ENCODE data around the gene LRP1-AS.

LRP1-AS gene

DNA sequence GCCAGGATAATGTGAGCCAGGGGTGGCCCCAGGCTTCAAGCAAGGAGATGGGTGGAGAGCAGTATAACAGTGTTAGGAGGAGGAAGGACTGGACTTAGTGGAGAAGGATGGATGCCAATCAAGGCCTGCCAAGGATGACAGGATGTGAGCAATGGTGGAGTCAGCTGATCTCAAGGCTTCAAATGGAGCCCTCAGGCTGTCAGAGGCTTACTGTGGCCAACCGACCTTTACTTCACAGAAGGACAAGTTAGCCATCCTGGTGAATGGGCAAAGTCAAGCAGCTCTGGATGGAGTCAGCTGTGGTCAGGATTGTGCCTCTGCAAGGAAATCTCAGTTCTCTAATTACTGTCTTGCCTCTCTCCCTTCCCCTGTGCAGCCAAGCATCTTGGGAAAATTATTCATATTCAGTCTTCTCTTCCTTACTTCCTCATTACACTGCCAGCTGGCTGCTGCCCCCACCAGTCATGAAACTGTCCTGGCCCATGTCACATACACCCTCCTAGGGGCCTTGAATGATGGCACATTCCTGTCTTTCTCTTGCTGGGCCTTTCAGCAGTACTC is 28.6 kb downstream of the LRP1-AS start:
- TF ChIP-seq CTCF (conservative IDR thresholded peaks at IDR 0.05) = no peak
- H3K27ac ChIP-seq = no peak overlapping the region

DNA sequence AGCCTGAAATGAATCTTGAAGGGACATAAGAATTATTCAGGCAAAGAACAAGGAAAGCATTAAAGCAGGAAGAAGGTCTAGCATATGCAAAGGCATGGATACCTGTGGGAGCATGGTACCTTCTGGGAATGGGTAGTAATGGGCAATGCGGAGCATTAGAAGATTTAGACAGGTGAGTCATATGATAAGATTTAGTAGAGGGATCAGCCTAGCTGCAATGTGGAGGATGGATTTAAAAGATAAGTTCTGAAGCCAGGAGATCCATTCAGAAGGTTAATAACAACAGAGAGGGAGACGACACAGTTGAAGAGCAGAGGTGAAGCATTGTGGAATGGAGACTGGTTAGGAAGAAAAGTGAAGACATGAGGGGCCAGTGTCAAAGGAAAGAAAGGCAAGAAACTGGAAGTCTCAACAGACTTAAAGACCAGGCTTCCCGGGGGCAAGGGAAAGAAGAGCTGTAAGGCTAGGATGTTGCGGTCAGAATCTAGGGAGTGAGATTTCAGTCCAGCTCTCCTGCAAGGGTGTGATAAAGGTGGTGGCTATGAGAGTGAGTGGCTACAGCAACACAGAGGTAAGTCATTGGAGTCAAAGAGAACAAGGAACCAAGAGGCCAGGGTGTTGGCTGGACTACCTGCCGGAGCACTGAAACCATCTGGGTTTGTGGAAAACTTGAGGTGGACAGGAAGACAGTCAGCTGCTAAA is 30.7 kb downstream of the LRP1-AS start:
- TF ChIP-seq CTCF (conservative IDR thresholded peaks at IDR 0.05) = no peak
- no peak overlapping the region for H3K27ac ChIP-seq

- H3K27ac ChIP-seq = peak overlapping the region; percentile 99
These were observed 34.7 kb downstream of the LRP1-AS start for GRCh38 chr12:57112492-57113294.

GRCh38 chr12:57111031-57111734 is 36.2 kb downstream of the LRP1-AS start, which contains the start of gene STAT6:
Gene STAT6, minus strand, starts transcription at chr12:57111362. Its CDS starts 3,084 bp downstream, at chr12:57108278.
- H3K27ac ChIP-seq = peak within 1 kb of the TSS; percentile 99
- no peak for TF ChIP-seq CTCF (conservative IDR thresholded peaks at IDR 0.05)

More at GRCh38 chr12:57112492-57113294, 34.7 kb downstream of the LRP1-AS start:
- TF ChIP-seq CTCF (conservative IDR thresholded peaks at IDR 0.05) = peak; percentile 90

DNA sequence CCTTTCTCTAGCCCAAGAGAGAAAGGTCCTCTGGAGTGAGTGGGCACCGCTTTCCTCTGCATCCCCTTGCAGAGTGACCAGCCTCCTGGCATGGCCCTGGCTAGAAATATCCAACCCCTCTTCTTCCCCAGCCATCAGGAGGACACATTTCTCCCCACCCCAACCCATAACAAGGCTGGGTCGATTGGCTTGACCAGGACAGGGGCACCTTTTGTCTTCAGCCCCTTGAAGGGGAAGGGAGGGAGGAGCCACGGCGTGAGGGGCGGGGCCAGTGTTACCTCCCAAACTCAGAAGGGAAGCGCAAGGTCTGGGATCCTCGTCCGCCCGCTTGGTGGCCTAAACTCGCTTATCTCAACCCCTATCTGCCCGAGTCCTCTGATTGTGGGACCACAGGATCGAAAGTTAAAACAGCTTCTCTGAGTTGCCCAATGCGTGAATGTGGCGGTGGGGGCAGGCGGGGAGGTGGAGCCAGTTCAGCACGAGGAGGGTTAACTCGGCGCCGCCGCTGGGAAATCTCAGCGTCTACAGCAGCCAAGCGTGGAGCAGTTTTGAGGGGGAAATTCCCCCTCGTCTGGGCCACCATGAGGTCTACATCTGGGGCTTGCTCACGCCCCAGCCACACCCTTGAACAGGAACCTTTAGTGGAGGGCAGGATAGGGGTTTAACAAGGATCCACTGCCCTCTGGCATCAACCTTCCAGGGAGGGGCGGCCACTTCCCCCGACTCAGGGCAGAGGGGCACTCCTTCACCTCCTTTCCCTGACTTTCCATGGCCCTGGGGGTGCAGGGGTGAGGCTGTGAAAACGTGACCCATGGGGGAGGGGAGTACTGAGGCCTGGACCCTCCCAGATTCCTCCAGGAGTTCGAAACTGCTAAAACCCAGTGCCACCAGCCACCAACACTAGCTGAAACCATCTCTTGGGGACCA is 37.1 kb downstream of the LRP1-AS start:
- H3K27ac ChIP-seq = peak overlapping the region; percentile 99
- TF ChIP-seq CTCF (conservative IDR thresholded peaks at IDR 0.05) = peak; percentile 17; the same call in 1 of the 2 replicates

DNA sequence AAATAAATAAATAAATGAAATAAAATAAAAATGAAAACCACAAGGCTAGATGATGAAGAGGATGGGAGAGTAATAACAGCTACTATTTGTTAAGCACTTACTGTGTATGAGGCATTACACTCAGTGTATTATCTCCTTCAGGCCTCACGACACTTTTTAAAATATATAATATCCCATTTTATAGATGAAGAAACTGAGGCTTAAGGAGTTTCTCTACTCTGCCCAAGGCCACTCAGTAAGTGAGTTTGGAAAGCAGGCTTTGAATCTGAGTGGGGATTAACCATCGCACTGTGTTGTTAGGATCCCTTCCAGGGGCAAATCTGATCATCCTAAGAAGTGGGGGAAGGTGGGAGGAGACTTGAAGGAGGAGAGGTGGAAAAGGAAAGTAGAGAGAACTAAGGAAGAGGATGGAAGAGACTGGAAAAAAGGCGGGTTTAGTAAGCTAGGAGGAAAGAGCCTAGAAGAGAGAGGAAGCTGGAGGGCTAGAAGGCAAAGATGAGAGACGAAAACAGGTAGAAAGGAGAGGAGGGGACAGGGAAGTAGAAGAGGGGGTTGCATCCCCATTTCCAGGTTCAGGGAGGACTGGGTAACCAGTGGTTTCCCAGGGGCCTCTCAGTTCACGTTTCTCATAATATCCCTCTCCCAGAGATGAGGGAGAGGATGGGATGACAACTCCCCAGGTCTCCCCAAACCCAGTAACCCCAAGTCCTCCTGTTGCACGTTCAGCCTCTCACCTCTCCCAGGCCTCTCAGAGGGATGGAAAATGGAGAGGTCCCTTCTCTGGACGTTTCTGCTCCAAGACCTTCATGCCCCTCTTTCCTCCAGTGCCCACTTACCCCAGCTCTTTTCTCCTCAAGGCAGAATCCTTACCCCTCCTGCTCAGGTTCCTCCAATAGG is 38.0 kb downstream of the LRP1-AS start:
- no peak for TF ChIP-seq CTCF (conservative IDR thresholded peaks at IDR 0.05)

More for the DNA sequence above, 38.0 kb downstream of the LRP1-AS start:
- H3K27ac ChIP-seq = peak overlapping the region; percentile 99

Measured in VCaP (cell line).